OCI-LY1 (cell line): Measurements from ENCODE around the gene MXRA5.

Source experiments
- H2AFZ ChIP-seq: fragments of 200-600 bp; sonication (generic), shearing (Covaris generic); 2 replicates; pipeline ENCODE4 v1.6.0; 2014; ENCODE audit warnings: antibody characterized with exemption, mild to moderate bottlenecking, low read length
- H3F3A ChIP-seq: fragments of 200-600 bp; sonication (generic), shearing (Covaris generic); 2 replicates; pipeline ENCODE4 v1.6.0; 2014; ENCODE audit warnings: mild to moderate bottlenecking, antibody characterized with exemption, low read length, moderate library complexity; ENCODE audit not compliant: insufficient read depth
- H3K27ac ChIP-seq: fragments of 200-600 bp; sonication (generic); 2 replicates; pipeline ENCODE4 v1.5.1; 2014; ENCODE audit warnings: low read length, mixed run types, mild to moderate bottlenecking, low read depth; ENCODE audit not compliant: poor library complexity, severe bottlenecking
- H3K27me3 ChIP-seq: fragments of 200-600 bp; sonication (generic); 2 replicates; pipeline ENCODE4 v1.6.0; 2014; ENCODE audit warnings: antibody characterized with exemption, mild to moderate bottlenecking, low read length, moderate library complexity; ENCODE audit not compliant: insufficient read depth
- H3K36me3 ChIP-seq: fragments of 200-600 bp; sonication (generic); 2 replicates; pipeline ENCODE4 v1.6.1; 2014; ENCODE audit warnings: mild to moderate bottlenecking, antibody characterized with exemption, low read length, moderate library complexity, mixed read lengths; ENCODE audit not compliant: insufficient read depth
- H3K4me1 ChIP-seq: fragments of 200-600 bp; sonication (generic); 2 replicates; pipeline ENCODE4 v1.5.1; 2014; ENCODE audit warnings: mild to moderate bottlenecking, low read length, moderate library complexity; ENCODE audit not compliant: insufficient read depth, severe bottlenecking
- H3K4me2 ChIP-seq: fragments of 200-600 bp; sonication (generic), shearing (Covaris generic); 2 replicates; pipeline ENCODE4 v1.6.1; 2014; ENCODE audit warnings: low read length
- H3K4me3 ChIP-seq: fragments of 200-600 bp; sonication (generic); 2 replicates; pipeline ENCODE4 v1.5.1; 2014; ENCODE audit warnings: low read length, low read depth, mild to moderate bottlenecking, mixed read lengths; ENCODE audit not compliant: poor library complexity, severe bottlenecking
- H3K79me2 ChIP-seq: fragments of 200-600 bp; shearing (Covaris generic); 2 replicates; pipeline ENCODE4 v1.6.1; 2016; ENCODE audit warnings: mixed run types, low read length, mixed read lengths; ENCODE audit not compliant: insufficient read depth
- H3K9ac ChIP-seq: fragments of 200-600 bp; sonication (generic), shearing (Covaris generic); 2 replicates; pipeline ENCODE4 v1.6.1; 2014; ENCODE audit warnings: mild to moderate bottlenecking, low read length, mixed read lengths
- H3K9me2 ChIP-seq: fragments of 200-600 bp; sonication (generic), shearing (Covaris generic); 2 replicates; pipeline ENCODE4 v1.6.1; 2014; ENCODE audit warnings: low read depth, mild to moderate bottlenecking, low read length, mixed read lengths
- H3K9me3 ChIP-seq: fragments of 200-600 bp; shearing (Covaris generic); 2 replicates; pipeline ENCODE4 v1.6.1; 2014; ENCODE audit warnings: low read length, mixed read lengths
- H4K20me1 ChIP-seq: fragments of 200-600 bp; sonication (generic), shearing (Covaris generic); 2 replicates; pipeline ENCODE4 v1.6.0; 2016; ENCODE audit warnings: mild to moderate bottlenecking, low read length; ENCODE audit not compliant: insufficient read depth
- CTCF ChIP-seq: fragments of 200-600 bp; sonication (generic), shearing (Covaris generic); IDR thresholded peaks from 2 replicates; pipeline ENCODE4 v1.5.1; 2017; ENCODE audit warnings: mild to moderate bottlenecking, antibody characterized with exemption, low read length, moderate library complexity, mixed read lengths
- EZH2 ChIP-seq: fragments of 200-600 bp; sonication (generic), shearing (Covaris generic); IDR thresholded peaks from 2 replicates; pipeline ENCODE4 v1.8.0; 2017; ENCODE audit warnings: borderline replicate concordance, mixed run types, mild to moderate bottlenecking, antibody characterized with exemption, low read length, moderate library complexity, mixed read lengths

MXRA5 gene

GRCh38 chrX:3346501-3347259 lies at the start of gene MXRA5:
MXRA5 (minus strand) TSS chrX:3346652; CDS start chrX:3343833, 2,819 bp downstream.
- Histone ChIP-seq H3K4me3 (no peak within 1 kb of the TSS), H3K9ac (no peak within 1 kb of the TSS), H3K36me3 (no peaks in the 10 kb centered on the region), H3K27me3 (no peaks in the 10 kb centered on the region), H3K79me2 (no peaks in the 10 kb centered on the region), H3K4me1 (no peaks in the 10 kb centered on the region), H3K4me2 (no peak within 1 kb of the TSS), H3F3A (no peaks in the 10 kb centered on the region), H4K20me1 (no peaks in the 10 kb centered on the region), H3K27ac (no peak within 1 kb of the TSS), H2AFZ (no peak within 1 kb of the TSS), H3K9me3 (no peaks in the 10 kb centered on the region), H3K9me2 (no peaks in the 10 kb centered on the region)
- no peak for TF ChIP-seq EZH2
- no peak for TF ChIP-seq CTCF

- no peak overlapping the region for H3K4me3 ChIP-seq
- H3K79me2 ChIP-seq = no peaks in the 10 kb centered on the region
- no peaks in the 10 kb centered on the region for H4K20me1 ChIP-seq
- H3K4me1 ChIP-seq = no peaks in the 10 kb centered on the region
- TF ChIP-seq CTCF (no peak), EZH2 (no peak)
- H2AFZ ChIP-seq = no peak overlapping the region
- no peak overlapping the region for H3K4me2 ChIP-seq
- no peaks in the 10 kb centered on the region for H3F3A ChIP-seq
- no peaks in the 10 kb centered on the region for H3K36me3 ChIP-seq
- H3K27me3 ChIP-seq = no peaks in the 10 kb centered on the region
- H3K9me2 ChIP-seq = no peaks in the 10 kb centered on the region
- no peaks in the 10 kb centered on the region for H3K9me3 ChIP-seq
- no peak overlapping the region for H3K27ac ChIP-seq
- no peak overlapping the region for H3K9ac ChIP-seq
Measured at GRCh38 chrX:3393581-3394111, 47.2 kb upstream of the MXRA5 start.

GRCh38 chrX:3393178-3393577 lies 46.7 kb upstream of the MXRA5 start:
- Histone ChIP-seq H4K20me1 (no peaks in the 10 kb centered on the region), H3K9ac (no peak overlapping the region), H3K27ac (no peak overlapping the region), H3K36me3 (no peaks in the 10 kb centered on the region), H3K9me2 (no peaks in the 10 kb centered on the region), H2AFZ (no peak overlapping the region), H3F3A (no peaks in the 10 kb centered on the region), H3K27me3 (no peaks in the 10 kb centered on the region), H3K79me2 (no peaks in the 10 kb centered on the region), H3K4me2 (no peak overlapping the region), H3K9me3 (no peaks in the 10 kb centered on the region), H3K4me1 (no peaks in the 10 kb centered on the region), H3K4me3 (no peak overlapping the region)
- TF ChIP-seq EZH2 (no peak), CTCF (no peak)
